Measurements from ENCODE around the gene TSPY1. TPM values are rescaled to one million over a fixed set of nuclear protein-coding genes. Genes with fewer than 3 reads are reported as not detected.
"Not testable (repeated sequence)": the region's sequence is repeated elsewhere in the genome, so short reads cannot be mapped to it uniquely, and the experiment has no call there.

The TSPY1 gene, protein sequence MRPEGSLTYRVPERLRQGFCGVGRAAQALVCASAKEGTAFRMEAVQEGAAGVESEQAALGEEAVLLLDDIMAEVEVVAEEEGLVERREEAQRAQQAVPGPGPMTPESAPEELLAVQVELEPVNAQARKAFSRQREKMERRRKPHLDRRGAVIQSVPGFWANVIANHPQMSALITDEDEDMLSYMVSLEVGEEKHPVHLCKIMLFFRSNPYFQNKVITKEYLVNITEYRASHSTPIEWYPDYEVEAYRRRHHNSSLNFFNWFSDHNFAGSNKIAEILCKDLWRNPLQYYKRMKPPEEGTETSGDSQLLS
- not detected for total RNA-seq

DNA sequence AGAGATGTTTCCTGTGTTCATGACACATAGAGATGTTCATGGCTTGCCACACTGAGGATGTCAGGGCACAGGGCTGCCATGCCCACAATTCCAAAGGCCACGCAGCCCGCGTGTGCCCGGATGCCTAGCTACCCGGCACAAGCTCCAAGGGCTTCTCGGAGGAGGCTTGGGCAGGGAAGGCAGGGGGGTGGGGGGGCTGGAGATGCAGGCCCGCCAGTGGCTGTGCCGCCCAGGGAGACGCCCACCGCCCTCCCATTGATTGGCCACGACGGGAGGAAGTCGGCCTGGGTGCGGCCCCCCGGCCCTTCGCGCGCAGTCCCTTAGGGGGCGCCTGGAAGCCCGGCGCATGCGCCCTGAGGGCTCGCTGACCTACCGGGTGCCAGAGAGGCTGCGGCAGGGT is at the start of gene TSPY1:
Gene TSPY1, plus strand, starts transcription at position 301 of the 400 bp plus-strand sequence. Its CDS starts 46 bp downstream, at position 347.
- not testable (repeated sequence) for DNase-seq

DNA sequence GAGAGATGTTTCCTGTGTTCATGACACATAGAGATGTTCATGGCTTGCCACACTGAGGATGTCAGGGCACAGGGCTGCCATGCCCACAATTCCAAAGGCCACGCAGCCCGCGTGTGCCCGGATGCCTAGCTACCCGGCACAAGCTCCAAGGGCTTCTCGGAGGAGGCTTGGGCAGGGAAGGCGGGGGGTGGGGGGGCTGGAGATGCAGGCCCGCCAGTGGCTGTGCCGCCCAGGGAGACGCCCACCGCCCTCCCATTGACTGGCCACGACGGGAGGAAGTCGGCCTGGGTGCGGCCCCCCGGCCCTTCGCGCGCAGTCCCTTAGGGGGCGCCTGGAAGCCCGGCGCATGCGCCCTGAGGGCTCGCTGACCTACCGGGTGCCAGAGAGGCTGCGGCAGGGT is 20.2 kb downstream of the TSPY1 start, which contains the start of gene TSPY9:
Gene TSPY9, plus strand, starts transcription at position 301 of the 400 bp plus-strand sequence. Its CDS starts 46 bp downstream, at position 347.
- DNase-seq: not testable (repeated sequence)

DNA sequence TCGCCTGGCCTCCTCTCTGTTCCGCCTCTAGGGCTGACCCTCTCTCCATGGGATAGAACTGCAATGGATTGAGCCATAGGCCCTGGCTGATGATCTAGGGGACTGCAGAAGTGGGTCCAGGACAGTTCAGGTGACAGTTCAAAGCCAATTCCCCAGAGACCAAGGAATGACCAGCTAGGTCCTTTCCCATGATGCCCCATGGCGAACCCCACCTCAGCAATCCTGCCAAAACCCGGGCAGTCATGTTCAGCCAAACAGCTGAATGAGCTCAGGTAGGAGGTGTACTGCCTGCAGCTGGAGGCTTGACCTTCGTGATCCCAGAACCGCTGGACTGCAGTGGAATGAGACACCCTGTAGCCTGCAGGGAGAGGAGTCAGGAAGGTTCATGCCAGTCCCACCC is 37.6 kb downstream of the TSPY1 start:
- not testable (repeated sequence) for DNase-seq

DNA sequence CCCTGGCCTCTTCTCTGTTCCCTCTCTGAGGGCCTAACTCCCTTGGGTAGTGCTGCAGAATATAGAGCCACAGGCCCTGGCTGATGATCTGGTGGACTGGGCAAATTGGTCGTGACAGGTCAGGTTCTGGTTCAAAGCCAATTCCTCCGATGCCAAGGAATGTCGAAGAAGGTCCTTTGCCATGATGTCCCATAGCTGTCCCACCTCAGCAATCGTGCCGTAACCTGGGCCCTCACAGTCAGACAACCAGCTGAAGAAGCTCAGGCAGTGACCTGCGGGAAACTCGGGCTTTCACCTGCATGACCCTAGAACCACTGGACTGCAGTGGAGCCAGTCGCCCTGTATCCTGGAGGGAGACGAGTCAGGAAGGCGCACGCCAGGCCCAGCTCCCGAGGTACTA is 49.5 kb downstream of the TSPY1 start:
- DNase-seq: not testable (repeated sequence)

Other genes starting within 250 kb of the TSPY1 start
- gene TSPY4, start 129.5 kb upstream of the TSPY1 start, total RNA-seq: not detected
- not detected for gene TSPY8, start 109.2 kb upstream of the TSPY1 start, total RNA-seq
- not detected for gene TSPY3, start 68.5 kb upstream of the TSPY1 start, total RNA-seq
- not detected for gene TSPY9, start 20.3 kb downstream of the TSPY1 start, total RNA-seq
- gene TSPY10, start 60.9 kb downstream of the TSPY1 start, total RNA-seq: not detected

All from tongue (tissue), 2 donors.